Spleen (tissue), 13 donors: ENCODE results near the gene ARID4B. TPM values are rescaled to one million over a fixed set of nuclear protein-coding genes. Genes with fewer than 3 reads are reported as not detected.

ENCODE experiments used
- DNase-seq: peaks from one replicate; pipeline ENCODE4 v3.0.0-alpha.2; 2020
- H3K27ac ChIP-seq, 8 donors: fragments of 200-600 bp; sonication (generic) in 7 of 8; 1 replicate in 4 of 8; 2 replicates in 4 of 8; pipeline versions ENCODE4 v1.5.0 to v1.8.0; 2016 to 2021; ENCODE audit warnings: inconsistent platforms in 4 of 8, mild to moderate bottlenecking in 4 of 8, moderate library complexity in 1 of 8
- H3K27me3 ChIP-seq, 7 donors: fragments of 200-600 bp; sonication (generic) in 6 of 7; replicated peaks in 1 of 7; 1 replicate in 4 of 7; 2 replicates in 3 of 7; pipeline versions ENCODE4 v1.5.0 to v1.8.0; 2016 to 2021; ENCODE audit warnings: inconsistent platforms in 3 of 7, mild to moderate bottlenecking in 1 of 7
- H3K36me3 ChIP-seq, 6 donors: fragments of 200-600 bp; sonication (generic) in 5 of 6; 1 replicate in 4 of 6; 2 replicates in 2 of 6; pipeline versions ENCODE4 v1.5.0 to v1.8.0; 2016 to 2021; ENCODE audit warnings: inconsistent platforms in 2 of 6
- H3K4me1 ChIP-seq, 6 donors: fragments of 200-600 bp; sonication (generic) in 5 of 6; 1 replicate in 3 of 6; 2 replicates in 3 of 6; pipeline versions ENCODE4 v1.5.0 to v1.8.0; 2016 to 2021; ENCODE audit warnings: inconsistent platforms in 3 of 6
- H3K4me3 ChIP-seq, 8 donors: fragments of 200-600 bp; sonication (generic) in 7 of 8; 1 replicate in 4 of 8; 2 replicates in 4 of 8; pipeline versions ENCODE4 v1.5.0 to v1.8.0; 2016 to 2021; ENCODE audit warnings: inconsistent platforms in 4 of 8, mild to moderate bottlenecking in 4 of 8, moderate library complexity in 2 of 8
- H3K9me3 ChIP-seq, 8 donors: fragments of 200-600 bp; sonication (generic) in 7 of 8; 1 replicate in 4 of 8; 2 replicates in 4 of 8; pipeline versions ENCODE4 v1.5.0 to v1.8.0; 2016 to 2021; ENCODE audit warnings: inconsistent platforms in 4 of 8
- POLR2A ChIP-seq, 3 donors: fragments of 450-650 bp; IDR thresholded peaks; one replicate each; pipeline ENCODE4 v1.5.1; 2017; ENCODE audit warnings: antibody characterized with exemption in 3 of 3, mild to moderate bottlenecking in 1 of 3
- POLR2AphosphoS5 ChIP-seq, 3 donors: sonication (generic); formaldehyde crosslinking; IDR thresholded peaks; one replicate each; pipeline ENCODE4 v1.5.1; 2017; ENCODE audit warnings: antibody characterized with exemption in 3 of 3
- WGBS, 5 donors: extraction: QIAGEN DNeasy Blood & Tissue Kit in 3 of 5; methylation state at CpG; one replicate each; pipeline versions ENCODE4 v1.1.5 to v1.1.7; 2013 to 2018; 5-methylcytosine and 5-hydroxymethylcytosine counted together
- intact Hi-C: fragments of 100-400 bp; cut with DNase I; formaldehyde crosslinking; loops from one replicate; pipeline ENCODE4 v1.15.0; 2023; ENCODE audit warnings: low total_unique reads
- long read RNA-seq, 2 donors: transcript quantifications; one replicate each; lab custom pipeline, GENCODE V29; 2026
- polyA plus RNA-seq, 3 donors: library from polyadenylated mRNA; stranded (reverse); fragments of 200-250 nt; gene quantifications; one replicate each; pipeline ENCODE4 v1.2.1, GENCODE V29; 2013
- total RNA-seq, 7 donors: library from RNA; depleted of rRNA in 3 of 7; stranded (reverse); fragments of >200 nt in 3 of 7; fragmentation: NEBNext Ultra II Directional in 4 of 7; extraction: Animal tissue kit (Norgen Biotek cat#: 25700) in 4 of 7; gene quantifications; one replicate each; pipeline versions ENCODE4 v1.1.0 to v1.2.1, GENCODE V29; 2016 to 2021
- TF ChIP-seq, protein P1 (sequence below), 11 experiments: fragments of 200-600 bp in 7 of 11; fragments of 450-650 bp in 4 of 11; sonication (generic) in 4 of 11; IDR thresholded peaks in 8 of 11; conservative IDR thresholded peaks in 3 of 11; 1 replicate in 7 of 11; 2 replicates in 4 of 11; pipeline versions ENCODE4 v1.4.0 to v1.8.0; 2016 to 2021; ENCODE audit warnings: antibody characterized with exemption in 11 of 11, inconsistent platforms in 4 of 11, mild to moderate bottlenecking in 1 of 11
- donor health status: healthy with polysubstance abuse.
- donor health status: DM: no; HTN: no; CAD: no; lungs with moderate emphysema.
- donor health status: DM: no; HTN: no; CAD: no.
- donor health status: Bipolar disorder and iron deficiency.
- donor health status: healthy.
- donor health status: DM: no; HTN: no; CAD: no.
- donor health status: DM: yes; HTN: yes; CAD: no.

The ARID4B gene, protein sequence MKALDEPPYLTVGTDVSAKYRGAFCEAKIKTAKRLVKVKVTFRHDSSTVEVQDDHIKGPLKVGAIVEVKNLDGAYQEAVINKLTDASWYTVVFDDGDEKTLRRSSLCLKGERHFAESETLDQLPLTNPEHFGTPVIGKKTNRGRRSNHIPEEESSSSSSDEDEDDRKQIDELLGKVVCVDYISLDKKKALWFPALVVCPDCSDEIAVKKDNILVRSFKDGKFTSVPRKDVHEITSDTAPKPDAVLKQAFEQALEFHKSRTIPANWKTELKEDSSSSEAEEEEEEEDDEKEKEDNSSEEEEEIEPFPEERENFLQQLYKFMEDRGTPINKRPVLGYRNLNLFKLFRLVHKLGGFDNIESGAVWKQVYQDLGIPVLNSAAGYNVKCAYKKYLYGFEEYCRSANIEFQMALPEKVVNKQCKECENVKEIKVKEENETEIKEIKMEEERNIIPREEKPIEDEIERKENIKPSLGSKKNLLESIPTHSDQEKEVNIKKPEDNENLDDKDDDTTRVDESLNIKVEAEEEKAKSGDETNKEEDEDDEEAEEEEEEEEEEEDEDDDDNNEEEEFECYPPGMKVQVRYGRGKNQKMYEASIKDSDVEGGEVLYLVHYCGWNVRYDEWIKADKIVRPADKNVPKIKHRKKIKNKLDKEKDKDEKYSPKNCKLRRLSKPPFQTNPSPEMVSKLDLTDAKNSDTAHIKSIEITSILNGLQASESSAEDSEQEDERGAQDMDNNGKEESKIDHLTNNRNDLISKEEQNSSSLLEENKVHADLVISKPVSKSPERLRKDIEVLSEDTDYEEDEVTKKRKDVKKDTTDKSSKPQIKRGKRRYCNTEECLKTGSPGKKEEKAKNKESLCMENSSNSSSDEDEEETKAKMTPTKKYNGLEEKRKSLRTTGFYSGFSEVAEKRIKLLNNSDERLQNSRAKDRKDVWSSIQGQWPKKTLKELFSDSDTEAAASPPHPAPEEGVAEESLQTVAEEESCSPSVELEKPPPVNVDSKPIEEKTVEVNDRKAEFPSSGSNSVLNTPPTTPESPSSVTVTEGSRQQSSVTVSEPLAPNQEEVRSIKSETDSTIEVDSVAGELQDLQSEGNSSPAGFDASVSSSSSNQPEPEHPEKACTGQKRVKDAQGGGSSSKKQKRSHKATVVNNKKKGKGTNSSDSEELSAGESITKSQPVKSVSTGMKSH (N-terminal part only)
- total RNA-seq (10 to 100 TPM; 61.4 to 82.0 (median 67.5) TPM), polyA plus RNA-seq (10 to 100 TPM; 13.2 to 21.0 (median 20.5) TPM)
- long read RNA-seq, donor 1, partial matches to known transcripts = 14 of 16 reads
- long read RNA-seq, donor 1, other reads (novel, unspliced or antisense) = 0 of 16 reads
- long read RNA-seq, donor 2, partial matches to known transcripts = 19 of 20 reads
- long read RNA-seq, donor 2, other reads (novel, unspliced or antisense) = 0 of 20 reads

DNA sequence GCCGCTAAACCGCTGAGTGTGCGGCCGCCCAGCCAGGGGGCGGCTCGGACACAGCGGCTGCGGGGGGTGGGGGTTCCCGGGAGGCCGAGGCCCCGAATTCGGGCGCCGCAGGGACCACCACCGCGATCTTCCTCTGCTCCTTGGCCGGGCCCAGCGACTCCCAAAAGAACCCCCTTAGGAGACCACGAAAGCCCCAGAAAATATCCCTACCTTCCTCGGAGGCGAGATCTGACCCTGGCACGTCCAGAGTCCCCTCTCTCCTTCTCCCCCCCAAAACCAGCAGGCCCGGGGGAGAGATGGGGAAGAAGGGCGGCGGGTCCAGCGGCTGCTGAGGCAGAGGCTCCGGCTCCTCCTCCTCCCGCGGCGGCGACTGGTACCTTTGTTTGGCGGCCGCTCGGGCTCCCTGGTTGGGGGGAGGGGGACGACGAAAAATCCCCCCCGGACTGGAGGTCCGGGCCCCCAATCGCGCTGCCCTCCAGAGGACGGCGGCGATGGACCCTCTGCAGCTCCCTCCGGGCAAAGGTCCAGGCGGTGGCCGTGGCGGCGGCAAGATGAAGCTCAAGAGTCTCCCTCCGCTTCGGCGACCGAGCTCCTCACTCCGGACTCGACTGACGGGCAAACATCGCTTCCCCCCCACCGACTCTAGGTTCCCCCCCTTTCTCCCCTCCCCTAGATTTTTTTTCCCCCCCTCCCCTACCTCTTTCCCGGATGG is at the start of gene ARID4B:
ARID4B (minus strand) TSS at position 621 of the 712 bp plus-strand sequence. CDS start 1,260 bp downstream, outside the sequence.
- WGBS, 5 donors = 0 to 1% (median 0%) methylated on average over 41 to 58 of the region's 58 CpGs
- peak; percentile 20 to 88 (median 66) for TF ChIP-seq POLR2AphosphoS5 (IDR thresholded peaks at IDR 0.05)
- TF ChIP-seq, protein P1, sequence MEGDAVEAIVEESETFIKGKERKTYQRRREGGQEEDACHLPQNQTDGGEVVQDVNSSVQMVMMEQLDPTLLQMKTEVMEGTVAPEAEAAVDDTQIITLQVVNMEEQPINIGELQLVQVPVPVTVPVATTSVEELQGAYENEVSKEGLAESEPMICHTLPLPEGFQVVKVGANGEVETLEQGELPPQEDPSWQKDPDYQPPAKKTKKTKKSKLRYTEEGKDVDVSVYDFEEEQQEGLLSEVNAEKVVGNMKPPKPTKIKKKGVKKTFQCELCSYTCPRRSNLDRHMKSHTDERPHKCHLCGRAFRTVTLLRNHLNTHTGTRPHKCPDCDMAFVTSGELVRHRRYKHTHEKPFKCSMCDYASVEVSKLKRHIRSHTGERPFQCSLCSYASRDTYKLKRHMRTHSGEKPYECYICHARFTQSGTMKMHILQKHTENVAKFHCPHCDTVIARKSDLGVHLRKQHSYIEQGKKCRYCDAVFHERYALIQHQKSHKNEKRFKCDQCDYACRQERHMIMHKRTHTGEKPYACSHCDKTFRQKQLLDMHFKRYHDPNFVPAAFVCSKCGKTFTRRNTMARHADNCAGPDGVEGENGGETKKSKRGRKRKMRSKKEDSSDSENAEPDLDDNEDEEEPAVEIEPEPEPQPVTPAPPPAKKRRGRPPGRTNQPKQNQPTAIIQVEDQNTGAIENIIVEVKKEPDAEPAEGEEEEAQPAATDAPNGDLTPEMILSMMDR (IDR thresholded peaks at IDR 0.05 in 8 of 11, conservative IDR thresholded peaks at IDR 0.05 in 3 of 11) = no peak
- TF ChIP-seq POLR2A (IDR thresholded peaks at IDR 0.05) = peak in 2 of 3 donors; percentile 19 to 49
- peak within 1 kb of the TSS; percentile 91 to 100 (median 98) for H3K27ac ChIP-seq
- peaks cover 57 to 78% (median 74%) of the 10 kb centered on the region in 6 donors for H3K4me1 ChIP-seq
- H3K4me3 ChIP-seq = peak within 1 kb of the TSS; percentile 62 to 97 (median 90)
- intact Hi-C loops = loop anchor here (10.0 kb wide), 1 partner anchor 73 kb away; no protein-coding TSS in a partner anchor
- peaks cover 0 to 4% (median 0%) of the 10 kb centered on the region in 6 donors for H3K36me3 ChIP-seq
- peak; percentile 95 for DNase-seq
- no peaks in the 10 kb centered on the region for H3K9me3 ChIP-seq
- H3K27me3 ChIP-seq = no peaks in the 10 kb centered on the region

DNA sequence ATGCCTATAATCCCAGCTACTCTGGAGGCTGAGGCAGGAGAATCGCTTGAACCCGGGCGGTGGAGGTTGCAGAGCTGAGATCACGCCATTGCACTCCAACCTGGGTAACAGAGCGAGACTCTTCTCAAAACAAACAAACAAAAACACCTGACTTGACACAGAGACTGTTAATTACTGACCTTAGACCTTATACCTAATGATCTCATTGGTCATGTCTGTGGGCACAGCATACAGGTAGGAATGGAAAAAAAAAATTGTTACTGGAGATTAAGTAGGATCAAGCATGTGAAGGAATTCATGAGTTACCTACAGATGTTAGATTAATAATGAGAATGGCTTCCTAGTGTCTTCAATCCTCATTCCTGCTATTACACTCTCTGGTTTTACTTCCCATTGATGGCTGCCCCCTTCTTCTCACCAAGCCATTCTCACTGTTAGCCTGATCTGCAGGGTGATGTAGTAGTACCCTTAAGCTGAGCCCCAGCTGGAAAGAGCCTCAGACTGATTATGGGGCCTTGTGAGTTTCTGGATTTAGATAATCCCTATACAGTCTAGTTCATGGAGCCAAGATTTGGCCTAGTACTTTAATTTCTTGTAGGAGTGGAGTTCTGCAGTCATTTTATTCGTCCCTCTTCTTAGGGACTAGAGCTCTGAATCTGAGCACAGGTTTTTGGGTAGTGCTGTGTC is 48.1 kb upstream of the ARID4B start:
- no peak for DNase-seq

DNA sequence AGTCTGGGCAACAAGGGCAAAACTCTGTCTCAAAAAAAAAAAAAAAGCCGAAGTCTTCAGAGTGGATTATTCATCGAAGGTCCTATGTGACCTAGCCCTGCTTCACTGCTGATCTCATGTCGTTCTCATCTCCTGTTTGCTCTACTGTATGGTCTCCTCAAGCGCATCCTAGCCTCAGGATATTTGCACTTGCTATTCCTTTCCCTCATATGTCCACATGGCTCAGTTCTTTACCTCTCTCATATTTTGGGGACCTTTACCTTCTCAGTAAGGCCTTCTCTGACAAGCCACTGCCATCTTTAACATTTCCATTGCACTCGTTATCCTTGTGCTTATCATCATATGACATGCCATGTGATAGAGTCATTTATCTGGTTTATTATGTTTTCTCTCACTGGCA is 41.8 kb upstream of the ARID4B start:
- H3K27ac ChIP-seq = no peak overlapping the region
- H3K36me3 ChIP-seq = peaks cover 0 to 18% (median 0%) of the 10 kb centered on the region in 6 donors
- no peaks in the 10 kb centered on the region for H3K9me3 ChIP-seq
- no peak overlapping the region for H3K4me3 ChIP-seq
- no peak for TF ChIP-seq POLR2AphosphoS5 (IDR thresholded peaks at IDR 0.05)
- no peak for DNase-seq
- peaks cover 0 to 29% (median 21%) of the 10 kb centered on the region in 6 donors for H3K4me1 ChIP-seq
- no peaks in the 10 kb centered on the region for H3K27me3 ChIP-seq
- intact Hi-C loops = no loop called here
- WGBS, 5 donors = 92 to 95% (median 94%) methylated on average over 5 of the region's 5 CpGs

More for the DNA sequence above, 48.1 kb upstream of the ARID4B start:
- peaks cover 0 to 64% (median 3%) of the 10 kb centered on the region in 6 donors for H3K36me3 ChIP-seq
- intact Hi-C loops = no loop called here
- no peak overlapping the region for H3K27ac ChIP-seq
- no peak overlapping the region for H3K4me3 ChIP-seq
- H3K4me1 ChIP-seq = no peaks in the 10 kb centered on the region
- WGBS, 5 donors = 95 to 98% (median 97%) methylated on average over 6 of the region's 6 CpGs
- no peaks in the 10 kb centered on the region for H3K9me3 ChIP-seq
- no peaks in the 10 kb centered on the region for H3K27me3 ChIP-seq
- TF ChIP-seq POLR2A (IDR thresholded peaks at IDR 0.05) (no peak), POLR2AphosphoS5 (IDR thresholded peaks at IDR 0.05) (no peak)

DNA sequence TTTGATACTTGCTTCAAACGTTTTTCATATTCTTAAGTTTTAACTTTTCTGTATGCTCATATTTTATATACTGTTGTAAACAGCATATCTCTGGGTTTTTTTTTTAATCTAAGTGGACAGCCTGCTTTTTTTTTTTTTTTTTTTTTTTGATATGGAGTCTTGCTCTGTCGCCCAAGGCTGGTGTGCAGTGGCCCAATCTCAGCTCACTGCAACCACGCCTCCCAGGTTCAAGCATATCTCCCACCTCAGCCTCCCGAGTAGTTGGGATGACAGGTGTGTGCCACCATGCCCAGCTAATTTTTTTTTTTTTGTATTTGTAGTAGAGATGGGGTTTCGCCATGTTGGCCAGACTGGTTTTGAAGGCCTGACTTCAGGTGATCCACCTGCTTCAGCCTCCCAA is 40.4 kb upstream of the ARID4B start:
- 75 to 88% (median 82%) methylated on average over 5 of the region's 5 CpGs for WGBS, 5 donors
- TF ChIP-seq POLR2AphosphoS5 (IDR thresholded peaks at IDR 0.05) = no peak
- TF ChIP-seq, protein P1 (IDR thresholded peaks at IDR 0.05 in 8 of 11, conservative IDR thresholded peaks at IDR 0.05 in 3 of 11) = no peak
- no peak for TF ChIP-seq POLR2A (IDR thresholded peaks at IDR 0.05)
- intact Hi-C loops = no loop called here

More for the DNA sequence above, 40.4 kb upstream of the ARID4B start:
- Histone ChIP-seq H3K4me1 (peaks cover 0 to 29% (median 21%) of the 10 kb centered on the region in 6 donors), H3K9me3 (no peaks in the 10 kb centered on the region), H3K36me3 (peaks cover 0 to 9% (median 0%) of the 10 kb centered on the region in 6 donors), H3K27me3 (no peaks in the 10 kb centered on the region), H3K27ac (peak overlapping the region in 1 of 8 donors; percentile 92), H3K4me3 (peak overlapping the region in 4 of 8 donors; percentile 63 to 87 (median 70))
- no peak for DNase-seq
